ENCODE data around the gene H3-3A. TPM values are rescaled to one million over a fixed set of nuclear protein-coding genes. Genes with fewer than 3 reads are reported as not detected.

H3-3A gene
- total RNA-seq, 1 donor from 2014 or later, result 214 TPM

GRCh38 chr1:226110249-226111097 lies 48.0 kb downstream of the H3-3A start:
- TF ChIP-seq CTCF (IDR thresholded peaks at IDR 0.05), result no peak
- peak overlapping the region; percentile 56 to 72 for H3K4me3 ChIP-seq
- H3K27me3 ChIP-seq, result no peaks in the 10 kb centered on the region
- H3K36me3 ChIP-seq, result no peaks in the 10 kb centered on the region
- H3K9me3 ChIP-seq, result no peaks in the 10 kb centered on the region
- peaks cover 14 to 38% of the 10 kb centered on the region in 2 donors for H3K4me1 ChIP-seq
- peak in 1 of 2 donors; percentile 90 for DNase-seq (ENCODE audit: low spot score in 2 of 2)
- H3K27ac ChIP-seq, result peak overlapping the region; percentile 92 to 98
- intact Hi-C loops (cut with DNase I), result loop anchor here (1.0 kb wide), 1 partner anchor 27 kb away; no protein-coding TSS in a partner anchor

GRCh38 chr1:226111098-226111882 lies 48.8 kb downstream of the H3-3A start:
- Histone ChIP-seq H3K27me3 (no peaks in the 10 kb centered on the region), H3K4me1 (peaks cover 14 to 38% of the 10 kb centered on the region in 2 donors), H3K4me3 (peak overlapping the region; percentile 56 to 72), H3K9me3 (no peaks in the 10 kb centered on the region), H3K27ac (peak overlapping the region; percentile 92 to 98), H3K36me3 (no peaks in the 10 kb centered on the region)
- no peak for DNase-seq (ENCODE audit: low spot score in 2 of 2)
- intact Hi-C loops (cut with DNase I), result no loop called here
- no peak for TF ChIP-seq CTCF (IDR thresholded peaks at IDR 0.05)

DNA sequence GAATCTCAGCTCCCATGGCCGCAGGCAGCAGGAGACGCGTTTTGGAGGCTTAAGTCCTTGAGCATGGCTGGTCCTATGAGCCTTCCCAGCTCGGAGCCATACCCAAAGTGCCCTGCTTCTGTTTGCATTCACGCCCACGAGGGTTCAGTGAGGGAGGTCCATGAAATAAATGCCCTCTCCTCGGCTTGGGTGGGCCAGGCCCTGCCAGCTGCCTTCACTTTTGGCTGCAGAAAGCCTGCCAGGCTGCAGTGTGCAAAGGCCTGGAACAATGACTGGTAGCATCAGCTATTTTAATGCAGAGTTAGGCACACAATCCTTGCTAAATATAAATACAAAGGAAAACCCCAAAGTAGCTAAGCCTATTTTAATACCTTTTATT lies 49.4 kb downstream of the H3-3A start:
- TF ChIP-seq CTCF (IDR thresholded peaks at IDR 0.05), result no peak
- peak overlapping the region in 1 of 2 donors; percentile 72 for H3K4me3 ChIP-seq
- H3K27ac ChIP-seq, result peak overlapping the region; percentile 92 to 98
- intact Hi-C loops (cut with DNase I), result no loop called here
- H3K36me3 ChIP-seq, result no peaks in the 10 kb centered on the region
- peaks cover 14 to 38% of the 10 kb centered on the region in 2 donors for H3K4me1 ChIP-seq
- H3K9me3 ChIP-seq, result no peaks in the 10 kb centered on the region
- no peaks in the 10 kb centered on the region for H3K27me3 ChIP-seq
- DNase-seq (ENCODE audit: low spot score in 2 of 2), result no peak

DNA sequence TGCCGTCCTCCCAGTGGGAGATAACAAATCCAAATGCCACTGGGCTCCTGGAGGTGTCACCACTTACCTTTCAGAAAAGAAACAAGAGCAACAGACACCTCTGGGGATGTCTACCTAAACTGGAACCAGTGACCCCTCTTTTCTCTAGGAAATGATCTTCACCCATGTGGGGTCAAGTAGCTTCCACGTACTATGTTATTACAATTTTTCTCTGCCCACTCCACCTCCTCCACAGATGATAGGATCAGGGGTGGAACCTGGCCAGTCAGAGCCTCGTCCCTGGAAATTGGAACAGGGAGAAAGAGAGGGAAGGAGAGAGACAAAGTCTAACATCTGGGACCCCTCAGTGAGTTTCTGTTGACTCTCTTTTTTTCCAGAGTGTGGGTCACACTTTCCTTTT lies 50.1 kb downstream of the H3-3A start:
- no peaks in the 10 kb centered on the region for H3K9me3 ChIP-seq
- no peak for TF ChIP-seq CTCF (IDR thresholded peaks at IDR 0.05)
- peaks cover 14 to 38% of the 10 kb centered on the region in 2 donors for H3K4me1 ChIP-seq
- DNase-seq (ENCODE audit: low spot score in 2 of 2), result no peak
- no peaks in the 10 kb centered on the region for H3K36me3 ChIP-seq
- H3K27me3 ChIP-seq, result no peaks in the 10 kb centered on the region
- peak overlapping the region; percentile 92 to 98 for H3K27ac ChIP-seq
- intact Hi-C loops (cut with DNase I), result no loop called here
- no peak overlapping the region for H3K4me3 ChIP-seq

DNA sequence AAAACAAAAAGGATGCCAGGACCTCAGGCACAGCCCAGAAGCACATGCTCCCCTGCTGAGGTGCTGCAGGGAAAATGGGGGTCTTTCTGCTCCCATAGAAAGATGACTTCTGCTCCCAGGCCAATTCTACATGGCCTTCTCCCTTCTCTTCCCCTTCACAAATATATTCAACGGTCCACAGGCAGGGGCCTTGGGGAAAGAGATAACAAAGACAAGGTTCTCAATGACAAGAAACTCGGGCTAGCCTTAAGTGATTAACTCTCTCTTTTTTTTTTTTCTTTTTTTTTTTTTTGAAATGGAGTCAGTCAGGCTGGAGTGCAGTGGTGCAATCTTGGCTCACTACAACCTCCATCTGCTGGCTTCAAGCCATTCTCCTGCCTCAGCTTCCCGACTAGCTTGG lies 54.2 kb downstream of the H3-3A start:
- H3K36me3 ChIP-seq, result no peaks in the 10 kb centered on the region
- no peaks in the 10 kb centered on the region for H3K9me3 ChIP-seq
- no peak for TF ChIP-seq CTCF (IDR thresholded peaks at IDR 0.05)
- no peaks in the 10 kb centered on the region for H3K27me3 ChIP-seq
- no peak overlapping the region for H3K27ac ChIP-seq
- H3K4me1 ChIP-seq, result peaks cover 8 to 19% of the 10 kb centered on the region in 2 donors
- no peak overlapping the region for H3K4me3 ChIP-seq
- no peak for DNase-seq (ENCODE audit: low spot score in 2 of 2)
- intact Hi-C loops (cut with DNase I), result no loop called here
